ENCODE data around the gene SPESP1.
"Not testable (repeated sequence)": the region's sequence is repeated elsewhere in the genome, so short reads cannot be mapped to it uniquely, and the experiment has no call there.

The SPESP1 gene

DNA sequence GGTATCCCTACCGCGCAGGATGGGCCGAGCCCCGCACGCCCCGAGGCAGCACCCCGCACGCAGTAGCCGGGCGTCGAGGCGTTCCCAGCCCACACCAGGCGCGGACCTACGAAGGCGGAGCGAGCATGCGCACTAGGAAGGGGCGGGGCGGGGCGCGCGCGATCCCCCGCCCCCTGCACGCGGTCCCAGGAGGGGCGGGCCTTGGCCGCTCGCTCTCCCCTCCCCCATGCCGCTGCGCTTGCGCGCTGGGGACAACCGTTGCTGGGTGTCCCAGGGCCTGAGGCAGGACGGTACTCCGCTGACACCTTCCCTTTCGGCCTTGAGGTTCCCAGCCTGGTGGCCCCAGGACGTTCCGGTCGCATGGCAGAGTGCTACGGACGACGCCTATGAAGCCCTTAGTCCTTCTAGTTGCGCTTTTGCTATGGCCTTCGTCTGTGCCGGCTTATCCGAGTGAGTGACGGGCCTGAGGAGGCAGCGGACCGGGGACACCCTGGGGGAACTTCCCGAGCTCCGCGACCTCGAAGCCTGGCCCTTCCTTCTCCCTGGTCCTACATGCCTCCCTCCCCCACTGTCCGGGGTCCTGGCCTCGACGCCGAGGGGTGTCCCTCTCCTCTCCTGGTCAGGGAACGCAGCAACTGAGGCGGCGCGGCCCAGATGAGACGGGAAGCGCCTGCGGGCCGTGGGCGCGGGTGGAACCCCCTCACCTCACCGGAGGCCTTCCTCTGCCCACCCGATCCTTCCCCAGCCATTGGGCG is at the start of gene SPESP1:
TSS of gene SPESP1 (plus strand) at position 258 of the 755 bp plus-strand sequence. CDS start at position 387, 129 bp downstream.
- no peak for DNase-seq

DNA sequence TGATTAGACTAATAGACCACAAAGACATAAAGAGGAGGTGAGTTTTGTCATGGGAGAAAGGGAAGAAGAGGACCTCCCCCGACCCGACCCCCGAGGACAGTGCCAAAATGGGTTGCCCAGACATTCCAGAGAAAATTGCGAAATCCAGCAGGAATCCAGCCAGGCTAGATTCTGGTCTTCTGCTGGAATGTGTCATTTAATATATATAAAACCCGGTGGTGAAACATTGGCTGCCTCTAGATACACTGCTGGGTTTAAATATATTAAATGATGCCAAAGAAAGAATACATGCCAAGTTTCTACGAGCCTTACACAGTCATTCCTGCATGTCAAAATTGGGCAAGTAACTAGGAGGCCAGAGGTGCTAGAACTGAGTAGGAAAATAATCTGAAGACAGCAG is 45.3 kb upstream of the SPESP1 start:
- no peak for DNase-seq

DNA sequence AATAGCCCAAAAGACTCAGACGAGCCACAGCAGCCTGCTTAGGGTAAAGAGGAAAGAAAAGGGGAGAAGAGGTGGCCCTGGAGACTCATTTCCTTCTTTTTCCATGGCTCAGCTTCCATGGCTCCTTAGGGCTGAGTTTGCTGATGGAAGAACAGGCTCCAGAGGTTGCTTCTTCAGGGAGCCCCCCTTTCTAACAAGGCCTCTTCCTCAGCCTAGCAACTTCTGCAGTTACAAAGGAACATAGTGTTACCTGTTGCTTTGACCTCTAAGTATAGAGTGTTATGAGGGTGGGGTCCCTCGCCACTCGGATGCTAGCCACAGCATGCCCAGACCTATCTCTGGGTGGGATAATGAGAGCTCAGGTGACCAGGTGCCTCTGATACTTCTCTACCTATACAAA is 43.2 kb upstream of the SPESP1 start:
- peak in 1 of 2 experiments; percentile 12 for DNase-seq

DNA sequence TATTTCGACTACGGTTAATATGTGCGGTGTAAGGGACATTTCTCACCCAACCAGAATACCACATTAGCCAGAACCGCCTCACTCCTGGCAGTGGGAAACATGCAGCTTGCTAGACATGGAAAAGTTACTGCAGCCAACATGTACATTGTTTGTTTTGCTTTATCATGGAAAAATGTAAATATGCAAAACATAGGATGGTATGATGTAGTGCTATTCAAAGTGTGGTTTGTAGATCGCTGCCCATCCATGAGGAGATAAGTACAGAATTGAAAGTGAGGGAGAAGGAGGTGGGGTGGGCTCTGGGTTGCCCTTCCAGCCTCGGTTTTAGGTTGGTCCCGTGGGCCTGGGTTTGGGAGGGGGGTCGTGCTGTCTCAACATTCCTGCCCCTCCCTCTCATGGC is 42.5 kb upstream of the SPESP1 start:
- peak; percentile 91 to 92 for DNase-seq

DNA sequence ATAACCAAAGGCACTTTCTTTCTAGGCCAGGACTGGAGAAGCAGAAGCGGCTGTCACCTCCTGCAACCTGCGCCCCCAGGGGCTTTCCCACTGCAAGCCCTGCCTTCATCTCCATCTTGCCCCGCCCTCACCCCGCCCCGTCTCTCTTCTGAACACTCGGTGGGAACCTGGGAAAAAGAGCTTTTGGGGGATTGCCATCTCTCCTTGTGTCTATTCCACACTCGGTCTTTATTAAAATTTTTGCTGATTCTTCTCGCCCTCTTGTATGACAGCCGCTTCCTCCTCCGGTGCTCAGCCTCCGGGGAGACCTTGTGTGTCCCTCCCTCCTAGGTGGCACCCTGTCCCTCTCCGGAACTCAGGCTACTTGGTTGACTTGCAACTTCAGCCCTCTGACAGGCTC is 41.9 kb upstream of the SPESP1 start:
- peak in 1 of 2 experiments; percentile 50 for DNase-seq

DNA sequence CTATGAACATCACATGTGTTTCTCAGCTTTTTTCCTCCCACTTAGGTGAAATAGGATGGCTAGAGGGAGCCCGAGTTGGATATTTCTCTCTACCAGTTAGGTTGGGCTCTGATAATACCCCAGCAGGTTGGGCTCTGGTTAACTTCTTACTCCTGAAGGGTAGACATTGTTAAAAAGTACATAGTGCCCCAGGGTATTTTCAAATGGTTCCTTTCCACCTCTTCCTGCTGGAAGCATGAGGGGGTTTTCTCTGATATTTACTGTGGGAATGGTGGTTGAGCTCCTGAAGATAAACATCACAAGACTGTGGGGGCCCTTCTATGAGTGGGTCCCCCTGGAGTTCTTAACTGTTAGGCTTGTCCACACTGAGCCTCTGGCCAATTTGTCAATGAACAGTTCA is 36.1 kb upstream of the SPESP1 start:
- no peak for DNase-seq

DNA sequence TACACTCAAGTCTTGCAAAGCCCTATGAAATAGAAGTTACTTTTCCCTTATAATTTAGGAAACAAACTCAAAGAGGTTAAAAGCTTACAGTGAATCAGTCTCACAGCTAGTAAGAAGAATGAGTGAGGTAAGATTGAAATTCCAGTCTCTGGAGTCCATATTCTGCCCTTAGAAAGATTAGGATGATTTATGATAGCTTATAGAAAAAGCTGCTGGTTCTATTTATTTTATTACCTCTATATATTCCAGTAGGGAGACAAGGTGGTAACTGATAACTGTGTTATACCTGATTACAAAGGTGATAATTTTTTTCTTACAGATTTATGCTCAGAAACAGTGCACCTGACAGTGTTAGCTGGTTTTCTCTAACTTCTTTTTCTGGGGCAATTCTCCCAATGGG is 34.1 kb upstream of the SPESP1 start:
- no peak for DNase-seq

DNA sequence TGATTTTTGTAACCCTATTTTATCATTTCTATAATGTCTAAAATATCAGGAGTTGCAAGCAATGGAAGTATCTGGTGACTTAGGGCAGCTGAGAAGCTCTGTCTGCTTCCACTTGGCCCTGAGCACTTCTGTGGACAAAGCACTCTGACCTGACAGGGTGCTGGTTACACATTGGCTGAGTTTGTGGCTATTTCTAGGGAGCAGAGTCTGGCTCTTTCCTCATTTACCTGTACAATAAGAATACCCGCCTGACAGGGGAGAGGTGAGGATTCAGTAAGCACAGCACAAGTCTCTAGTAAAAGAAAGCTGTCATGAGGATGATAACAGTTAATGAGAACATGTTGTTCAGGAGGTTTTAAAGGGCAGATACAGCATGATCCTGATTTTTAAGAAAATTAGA is 33.3 kb upstream of the SPESP1 start:
- no peak for DNase-seq

DNA sequence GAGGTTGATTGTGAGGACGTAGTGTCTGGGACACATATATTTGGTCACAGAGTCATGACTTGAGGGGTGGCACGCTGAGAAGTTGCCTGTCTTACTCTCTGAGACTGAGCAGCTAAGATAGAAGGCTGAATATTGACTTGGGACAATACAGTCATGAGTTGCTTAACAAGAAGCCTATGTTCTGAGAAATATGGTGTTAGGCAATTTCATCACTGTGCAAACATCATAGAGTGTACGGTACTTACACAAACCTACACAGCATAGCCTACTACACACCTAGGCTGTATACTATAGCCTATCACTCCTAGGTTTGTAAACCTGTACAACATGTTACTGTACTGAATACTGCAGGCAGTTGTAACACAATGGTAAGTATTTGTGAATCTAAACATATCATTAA is 30.3 kb upstream of the SPESP1 start:
- no peak for DNase-seq

DNA sequence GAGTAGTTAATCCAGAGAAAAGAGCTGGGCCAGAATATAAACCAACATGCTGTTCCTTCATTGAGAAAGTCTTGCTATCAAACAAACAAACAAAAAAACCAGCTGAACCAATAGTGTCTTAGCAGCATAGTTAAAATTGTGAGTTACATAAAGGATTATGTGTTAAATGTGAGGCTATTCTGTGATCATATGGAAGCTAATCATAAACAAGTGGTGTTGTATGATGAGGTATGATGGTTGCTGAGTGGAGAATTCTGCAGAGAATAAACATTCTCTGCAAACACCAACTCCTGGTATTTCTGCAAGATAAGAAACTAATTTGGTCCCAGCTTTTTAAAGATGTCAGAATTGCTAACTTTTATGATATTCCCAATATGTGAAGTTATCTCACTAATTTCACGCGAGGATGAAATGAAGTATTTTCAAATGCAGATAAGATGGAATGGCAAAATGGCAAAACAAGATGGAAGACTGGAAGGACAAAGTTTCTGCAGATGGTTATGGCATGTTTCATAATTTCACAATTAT is 22.9 kb upstream of the SPESP1 start:
- DNase-seq = no peak

DNA sequence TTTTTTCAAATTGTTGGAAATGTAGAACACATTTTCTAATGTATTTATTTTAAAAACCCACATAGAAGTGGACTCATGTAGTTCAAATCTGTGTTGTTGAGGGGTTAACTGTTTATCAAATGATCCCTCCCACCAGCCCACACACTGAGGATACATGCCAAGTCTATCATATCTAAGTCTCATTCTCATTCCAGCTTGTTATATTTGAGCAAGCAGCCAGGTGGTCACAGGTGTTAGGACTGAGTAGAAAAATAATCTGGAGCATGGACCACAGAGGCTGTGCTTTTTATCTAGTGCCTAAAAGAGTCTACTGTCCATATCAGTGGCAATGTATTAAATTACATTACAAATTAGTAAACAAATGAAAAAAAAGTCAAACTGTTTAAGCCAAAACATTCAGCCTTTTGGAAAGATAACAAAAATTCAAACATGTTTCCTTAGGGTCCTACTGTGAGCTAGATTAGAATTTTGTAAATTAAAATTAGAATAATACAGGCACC is 20.7 kb upstream of the SPESP1 start:
- no peak for DNase-seq

DNA sequence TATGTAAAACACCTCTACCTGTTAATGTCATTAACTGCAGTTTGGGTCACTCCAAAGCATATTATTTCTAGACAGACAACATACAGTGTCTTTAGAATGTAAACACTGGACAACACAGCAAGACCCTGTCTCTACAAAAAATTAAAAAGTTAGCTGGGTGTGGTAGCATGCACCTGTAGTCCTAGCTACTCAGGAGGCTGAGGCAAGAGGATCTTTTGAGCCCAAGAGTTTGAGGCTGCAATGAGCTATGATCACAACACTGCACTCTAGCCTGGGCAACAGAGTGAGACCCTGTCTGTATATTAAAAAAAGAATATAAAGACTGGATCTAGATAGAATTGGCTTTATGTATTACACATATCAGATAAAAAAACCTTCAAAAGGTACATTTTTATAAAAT is 20.0 kb upstream of the SPESP1 start:
- no peak for DNase-seq

DNA sequence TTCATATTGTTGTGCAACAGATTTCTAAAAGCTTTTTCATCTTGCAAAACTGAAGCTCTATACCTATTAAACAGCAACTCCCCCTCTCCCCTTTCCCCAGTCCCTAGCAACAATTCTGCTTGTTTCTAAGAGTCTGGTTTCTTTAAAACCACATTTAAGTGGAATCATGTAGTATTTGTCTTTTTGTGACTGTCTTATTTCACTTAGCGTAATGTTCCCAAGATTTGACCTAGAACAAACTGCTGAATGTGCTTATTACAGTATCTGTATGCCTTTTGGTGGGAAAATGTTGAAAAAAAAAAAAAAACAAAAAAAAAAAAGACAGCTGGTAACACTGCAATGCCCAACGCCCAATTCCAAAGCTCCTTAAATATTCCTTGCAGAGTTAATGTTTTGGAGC is 19.5 kb upstream of the SPESP1 start:
- DNase-seq = no peak

DNA sequence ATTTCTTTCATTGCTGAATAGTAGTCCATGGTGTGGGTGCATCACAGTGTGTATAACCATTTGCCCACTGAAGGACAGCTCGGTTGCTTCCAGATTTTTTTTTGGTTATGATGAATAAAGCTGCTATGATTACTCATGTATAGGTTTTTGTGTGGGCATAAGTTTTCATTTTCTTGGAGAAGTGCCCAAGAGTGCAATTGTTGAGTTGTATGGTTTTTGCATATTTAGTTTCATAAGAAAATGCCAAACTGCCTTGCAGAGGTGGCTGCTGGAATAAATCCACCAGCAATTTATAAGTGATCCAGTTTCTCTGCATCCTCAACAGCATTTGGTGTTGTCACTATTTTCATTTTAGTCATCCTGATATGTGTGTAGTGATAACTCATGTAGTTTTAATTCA is 8.4 kb upstream of the SPESP1 start:
- no peak for DNase-seq

DNA sequence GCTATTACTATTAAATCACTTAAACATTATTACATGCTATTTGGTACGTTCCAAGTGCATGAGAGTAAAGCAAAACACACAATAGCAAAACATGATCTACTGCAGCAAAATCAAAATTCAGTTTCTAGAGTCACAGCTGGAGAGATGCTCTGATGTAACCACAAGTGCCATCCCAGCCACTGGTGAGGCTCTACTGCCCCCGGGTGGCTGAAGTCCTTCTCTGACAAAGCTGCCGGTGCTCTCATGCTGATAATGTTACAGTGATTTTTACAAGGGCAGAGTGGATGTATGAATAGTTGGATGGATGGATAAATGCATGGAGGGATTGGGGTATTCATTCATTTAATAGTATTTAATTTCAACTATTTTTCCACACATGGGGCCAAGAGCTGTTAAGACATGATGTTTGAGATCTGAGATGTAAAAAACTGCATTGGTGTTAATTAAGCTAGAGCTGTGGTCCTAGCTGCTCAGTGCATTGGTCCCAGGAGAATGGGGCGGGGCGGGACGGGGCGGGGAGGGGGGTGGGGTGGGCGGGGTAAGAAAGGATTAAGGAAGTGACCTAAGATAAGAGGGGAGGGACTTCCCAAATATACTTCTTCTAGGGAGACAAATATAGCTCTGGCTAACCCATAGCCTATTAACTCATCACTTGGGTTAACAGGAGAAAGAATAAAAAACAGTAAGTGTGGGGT is 5.3 kb upstream of the SPESP1 start:
- peak; percentile 44 to 86 for DNase-seq

DNA sequence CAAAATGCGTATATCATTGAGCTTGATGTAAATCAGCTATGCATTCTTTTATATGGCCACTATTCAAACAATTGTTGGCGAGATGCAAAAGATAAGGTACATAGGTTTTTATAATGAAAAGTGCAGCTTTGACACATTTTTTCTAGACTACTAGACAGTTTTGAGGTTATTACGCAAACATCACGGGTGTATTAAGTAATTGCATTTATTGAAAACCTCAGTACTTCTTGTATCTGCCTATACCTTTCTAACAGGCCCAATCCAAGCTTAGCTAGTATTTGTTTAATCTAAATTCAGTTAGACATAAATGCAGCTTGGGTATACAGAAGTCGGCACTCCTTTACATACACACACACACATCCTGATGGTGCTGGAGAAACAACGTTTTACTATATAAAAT is 2.7 kb downstream of the SPESP1 start:
- DNase-seq = peak in 1 of 2 experiments; percentile 17

DNA sequence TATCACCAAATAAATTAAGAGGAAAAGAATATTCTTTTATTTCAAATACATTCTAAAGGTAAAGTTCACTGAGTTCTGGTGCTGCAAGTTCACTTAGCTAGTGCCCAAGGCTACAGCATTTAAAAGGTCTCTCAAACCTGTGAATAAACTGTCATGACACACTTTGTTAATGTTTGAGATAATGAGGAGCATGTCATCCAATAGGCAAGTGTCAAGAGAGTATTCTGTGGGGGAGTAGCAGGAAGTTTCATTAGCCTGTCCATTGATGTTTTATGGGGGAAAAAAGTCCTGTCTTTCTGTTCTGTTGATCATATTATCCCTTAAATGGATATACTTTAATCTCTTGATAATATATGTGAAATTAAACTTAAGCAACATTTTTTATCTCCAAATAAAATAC is 4.0 kb downstream of the SPESP1 start:
- no peak for DNase-seq

DNA sequence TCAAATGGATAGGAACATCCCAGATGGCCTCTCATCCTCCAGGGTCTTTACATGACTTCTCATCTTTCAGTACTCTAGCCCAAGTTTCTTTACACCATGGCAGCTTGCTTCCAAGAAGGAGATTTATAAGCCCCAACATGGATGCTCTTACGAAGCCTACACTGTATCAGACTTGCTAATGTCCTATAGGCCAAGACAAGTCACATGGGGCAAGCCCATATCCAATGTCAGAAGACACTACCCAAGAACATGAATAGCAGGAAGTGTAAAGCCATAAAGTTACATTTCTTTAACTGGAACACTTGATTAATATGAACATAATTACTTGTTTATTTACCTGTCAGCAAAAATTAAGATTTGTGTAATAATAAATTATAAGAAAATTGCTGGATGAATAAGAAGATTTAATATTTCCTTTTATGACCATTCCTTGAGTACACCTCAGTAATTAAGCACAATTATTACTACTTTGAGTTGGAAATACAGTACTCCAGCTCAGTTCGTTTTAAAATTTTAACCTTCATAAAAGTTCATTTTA is 5.1 kb downstream of the SPESP1 start:
- DNase-seq = no peak

DNA sequence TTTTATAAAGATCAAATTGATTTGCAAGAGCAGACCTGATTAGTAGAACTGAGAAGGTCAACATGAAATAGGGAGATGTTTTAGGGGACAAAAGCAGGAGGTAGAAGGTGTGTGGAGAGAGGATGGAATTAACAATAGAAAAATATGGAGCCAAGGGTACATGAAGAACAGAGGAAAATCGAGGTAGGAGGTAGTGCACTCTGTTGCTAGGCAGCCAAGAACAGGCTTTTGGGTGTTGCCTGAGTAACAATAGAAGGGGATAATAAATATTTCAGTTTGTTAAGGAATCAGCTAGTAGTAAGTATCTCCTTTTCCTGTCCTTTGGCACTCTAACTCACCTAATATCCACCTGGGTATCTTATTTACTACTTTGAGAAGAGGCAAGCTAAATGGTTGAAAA is 9.2 kb downstream of the SPESP1 start:
- no peak for DNase-seq

DNA sequence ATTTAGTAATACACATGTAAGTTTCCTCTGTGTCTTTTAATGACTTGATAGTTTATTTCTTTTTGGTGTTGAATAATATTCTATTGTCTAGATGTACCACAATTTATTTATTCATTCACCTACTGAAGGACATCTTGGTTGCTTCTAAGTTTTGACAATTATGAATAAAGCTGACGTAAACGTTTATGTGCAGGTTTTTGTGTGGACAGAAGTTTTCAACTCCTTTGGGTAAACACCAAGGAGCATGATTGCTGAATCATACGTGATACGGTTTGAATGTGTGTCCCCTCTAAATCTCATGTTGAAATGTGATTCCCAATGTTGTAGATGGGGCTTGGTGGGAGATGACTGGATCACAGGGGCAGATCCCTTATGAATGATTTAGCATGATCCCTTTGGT is 21.5 kb downstream of the SPESP1 start:
- DNase-seq = no peak

DNA sequence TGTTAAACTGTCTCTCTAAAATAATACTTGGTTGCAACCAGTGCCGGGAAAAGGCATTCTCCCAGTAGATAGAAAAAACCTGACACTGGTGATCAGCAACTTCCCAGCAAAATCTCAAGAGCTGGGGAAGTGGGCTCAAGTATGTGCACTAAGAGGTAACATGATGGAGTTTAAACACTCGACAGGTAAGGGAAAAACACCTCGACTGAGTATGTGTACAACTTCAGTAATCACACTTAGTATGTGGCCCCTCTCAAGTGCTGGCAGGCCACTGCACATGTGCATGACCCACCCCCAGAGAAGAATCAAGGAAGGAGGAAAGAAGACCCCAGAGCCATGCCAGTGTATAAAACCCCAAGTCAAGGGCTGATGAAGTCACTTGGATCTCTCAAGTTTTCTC is 27.4 kb downstream of the SPESP1 start:
- DNase-seq = no peak

DNA sequence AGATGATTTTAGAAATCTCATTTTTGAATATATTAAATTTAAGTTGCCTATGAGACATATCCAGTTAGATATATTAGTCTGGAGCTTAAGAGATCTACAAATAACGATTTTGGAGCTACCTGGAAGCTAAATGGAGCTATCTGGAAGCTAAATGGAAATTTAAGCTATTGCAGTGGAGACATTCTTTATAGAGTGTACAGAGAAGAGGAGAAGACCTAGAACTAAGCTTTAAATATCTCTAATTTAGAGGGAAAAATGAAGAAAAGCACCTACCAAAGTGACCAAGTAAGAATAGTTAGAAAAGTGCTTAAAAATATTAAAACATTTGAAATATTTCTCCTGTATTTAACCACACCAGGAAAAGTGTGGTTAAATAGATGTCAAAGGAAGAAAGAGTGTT is 28.3 kb downstream of the SPESP1 start:
- DNase-seq = no peak

DNA sequence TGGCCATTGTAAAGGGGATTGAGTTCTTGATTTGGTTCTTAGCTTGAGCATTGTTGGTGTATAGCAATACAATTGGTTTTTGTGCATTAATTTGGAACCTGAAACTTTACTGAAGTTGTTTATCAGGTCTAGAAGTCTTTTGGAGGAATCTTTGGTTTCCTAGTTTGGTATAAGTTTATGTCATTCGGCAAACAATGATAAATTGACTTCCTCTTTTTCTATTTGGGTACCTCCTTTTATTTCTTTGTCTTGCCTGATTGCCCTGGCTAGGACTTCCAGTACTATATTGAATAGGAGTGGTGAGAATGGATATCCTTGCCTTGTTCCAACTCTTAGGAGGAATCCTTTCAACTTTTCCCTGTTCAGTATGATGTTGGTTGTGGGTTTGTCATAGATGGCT is 32.1 kb downstream of the SPESP1 start:
- DNase-seq = no peak

DNA sequence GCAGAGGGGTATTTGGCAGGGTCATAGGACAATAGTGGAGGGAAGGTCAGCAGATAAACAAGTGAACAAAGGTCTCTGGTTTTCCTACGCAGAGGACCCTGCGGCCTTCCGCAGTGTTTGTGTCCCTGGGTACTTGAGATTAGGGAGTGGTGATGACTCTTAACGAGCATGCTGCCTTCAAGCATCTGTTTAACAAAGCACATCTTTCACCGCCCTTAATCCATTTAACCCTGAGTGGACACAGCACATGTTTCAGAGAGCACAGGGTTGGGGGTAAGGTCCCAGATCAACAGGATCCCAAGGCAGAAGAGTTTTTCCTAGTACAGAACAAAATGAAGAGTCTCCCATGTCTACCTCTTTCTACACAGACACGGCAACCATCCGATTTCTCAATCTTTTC is 33.4 kb downstream of the SPESP1 start:
- not testable (repeated sequence) for DNase-seq
